Measurements from ENCODE around the gene MYO7A. TPM values are rescaled to one million over a fixed set of nuclear protein-coding genes. Genes with fewer than 3 reads are reported as not detected.

Gene MYO7A
- total and polyA plus RNA-seq, 2 of the 8 experiments (the other 6 are each of a cell fraction or from before 2014, with no cell fraction given), result 1.5 to 1.9 TPM

DNA sequence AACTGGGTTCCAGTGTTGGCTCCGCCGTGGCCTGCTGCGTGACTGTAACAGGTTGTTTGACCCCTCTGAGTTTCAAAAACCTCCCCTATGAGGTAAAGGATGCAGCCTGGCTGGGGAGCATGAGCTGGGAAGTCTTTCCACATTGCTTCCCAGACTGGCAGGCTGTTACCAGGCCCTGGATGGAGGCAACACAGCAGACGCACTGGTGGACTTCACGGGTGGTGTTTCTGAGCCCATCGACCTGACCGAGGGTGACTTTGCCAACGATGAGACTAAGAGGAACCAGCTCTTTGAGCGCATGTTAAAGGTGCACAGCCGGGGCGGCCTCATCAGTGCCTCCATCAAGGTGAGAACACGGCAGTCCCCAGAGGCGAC lies 14.0 kb upstream of the MYO7A start:
- no peak for FAIRE-seq
- CTCF ChIA-PET (ENCODE audit: partially characterized antibody), result interaction anchor here (0.6 to 19.1 kb wide), 24 partner anchors 10 to 434 kb away, joined by 3 to 297 read pairs (median 6); partner anchors contain the start of genes MYO7A and OMP
- Histone ChIP-seq H3K18ac (ENCODE audit: extremely low read depth, low read length) (no peak overlapping the region), H3K4ac (replicated peaks; ENCODE audit: insufficient read length, low read depth, low read length) (no peak overlapping the region), H2AK5ac (ENCODE audit: low read depth, low read length) (no peak overlapping the region), H3K4me1 (replicated peaks in 1 of 4; ENCODE audit: control insufficient read depth in 3 of 4, insufficient read depth in 4 of 4, low read length in 3 of 4) (peaks cover 0 to 3% (median 1%) of the 10 kb centered on the region in 4 experiments; a peak in 3 of 7 replicates), H3K4me2 (ENCODE audit: insufficient read depth in 1 of 2, low read depth in 2 of 2, low read length in 2 of 2) (no peak overlapping the region), H2BK20ac (ENCODE audit: low read length) (no peak overlapping the region), H2AFZ (ENCODE audit: low read length) (no peak overlapping the region), H3K14ac (ENCODE audit: insufficient read length) (no peak overlapping the region), H4K20me1 (replicated peaks in 1 of 2; ENCODE audit: control insufficient read depth in 1 of 2, insufficient read depth in 2 of 2, low read length in 2 of 2) (no peaks in the 10 kb centered on the region), H3K9me3 (ENCODE audit: insufficient read depth in 2 of 2, low read depth in 1 of 2, low read length in 1 of 2) (no peaks in the 10 kb centered on the region), H4K5ac (ENCODE audit: insufficient read length, low read depth, low read length) (no peak overlapping the region), H3K23me2 (ENCODE audit: low read depth, low read length) (no peaks in the 10 kb centered on the region), H3K4me3 (ENCODE audit: extremely low read depth in 1 of 4, insufficient read depth in 2 of 4, low read depth in 3 of 4, low read length in 4 of 4) (no peak overlapping the region), H2BK15ac (ENCODE audit: low read length) (no peak overlapping the region), H4K8ac (ENCODE audit: extremely low read depth, insufficient read depth, low read length) (no peak overlapping the region; the same call in 1 of the 2 replicates), H3K56ac (replicated peaks; ENCODE audit: insufficient read length, low read depth, low read length) (no peak overlapping the region), H2BK120ac (replicated peaks; ENCODE audit: low read depth, low read length) (no peak overlapping the region), H3K9ac (replicated peaks in 1 of 4; ENCODE audit: extremely low read depth in 1 of 4, low read depth in 3 of 4, low read length in 3 of 4) (no peak overlapping the region), H2BK12ac (ENCODE audit: low read depth, low read length) (no peak overlapping the region), H2BK5ac (ENCODE audit: low read depth, low read length) (no peak overlapping the region), H3K23ac (ENCODE audit: insufficient read length) (no peak overlapping the region), H3K79me1 (ENCODE audit: low read depth, low read length) (no peaks in the 10 kb centered on the region), H3K79me2 (ENCODE audit: control insufficient read depth in 1 of 2, insufficient read depth in 2 of 2, low read length in 2 of 2) (no peaks in the 10 kb centered on the region), H3K36me3 (ENCODE audit: control insufficient read depth in 2 of 4, insufficient read depth in 4 of 4, low read length in 3 of 4) (no peaks in the 10 kb centered on the region), H3K27ac (ENCODE audit: low read depth, low read length) (no peak overlapping the region), H3K27me3 (replicated peaks in 1 of 4; ENCODE audit: control insufficient read depth in 3 of 4, extremely low read depth in 1 of 4, insufficient read depth in 3 of 4, low read length in 3 of 4) (no peaks in the 10 kb centered on the region), H4K91ac (replicated peaks; ENCODE audit: insufficient read length, low read length) (no peak overlapping the region)
- POLR2A ChIA-PET (ENCODE audit: partially characterized antibody), result no interaction called here
- DNase-seq (ENCODE audit: low read depth in 1 of 2, low spot score in 2 of 2), result no peak
- 92% methylated on average over 13 of the region's 13 CpGs; no CpG with 5 or more reads in 1 of the 2 experiments for WGBS, 2 experiments (ENCODE audit: extremely low coverage in 1 of 2, insufficient coverage in 1 of 2, insufficient read length in 1 of 2, insufficient replicate concordance in 2 of 2, low coverage in 1 of 2, low lambda C conversion rate in 2 of 2, missing lambda C conversion rate in 1 of 2)
- TF ChIP-seq, protein P1, sequence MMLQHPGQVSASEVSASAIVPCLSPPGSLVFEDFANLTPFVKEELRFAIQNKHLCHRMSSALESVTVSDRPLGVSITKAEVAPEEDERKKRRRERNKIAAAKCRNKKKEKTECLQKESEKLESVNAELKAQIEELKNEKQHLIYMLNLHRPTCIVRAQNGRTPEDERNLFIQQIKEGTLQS (IDR thresholded peaks at IDR 0.05; ENCODE audit: insufficient read depth, low read depth, low read length), result no peak
- TF ChIP-seq, protein P2, sequence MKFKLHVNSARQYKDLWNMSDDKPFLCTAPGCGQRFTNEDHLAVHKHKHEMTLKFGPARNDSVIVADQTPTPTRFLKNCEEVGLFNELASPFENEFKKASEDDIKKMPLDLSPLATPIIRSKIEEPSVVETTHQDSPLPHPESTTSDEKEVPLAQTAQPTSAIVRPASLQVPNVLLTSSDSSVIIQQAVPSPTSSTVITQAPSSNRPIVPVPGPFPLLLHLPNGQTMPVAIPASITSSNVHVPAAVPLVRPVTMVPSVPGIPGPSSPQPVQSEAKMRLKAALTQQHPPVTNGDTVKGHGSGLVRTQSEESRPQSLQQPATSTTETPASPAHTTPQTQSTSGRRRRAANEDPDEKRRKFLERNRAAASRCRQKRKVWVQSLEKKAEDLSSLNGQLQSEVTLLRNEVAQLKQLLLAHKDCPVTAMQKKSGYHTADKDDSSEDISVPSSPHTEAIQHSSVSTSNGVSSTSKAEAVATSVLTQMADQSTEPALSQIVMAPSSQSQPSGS (IDR thresholded peaks at IDR 0.05; ENCODE audit: low read length), result no peak
- TF ChIP-seq SP2 (IDR thresholded peaks at IDR 0.05; ENCODE audit: low read length) (no peak), RAD21 (IDR thresholded peaks at IDR 0.05 in 1 of 2, conservative IDR thresholded peaks at IDR 0.05 in 1 of 2; ENCODE audit: low read depth in 2 of 2, low read length in 2 of 2) (no peak), RXRA (IDR thresholded peaks at IDR 0.05; ENCODE audit: insufficient read depth, low read depth, low read length) (no peak), POLR2A (IDR thresholded peaks at IDR 0.05; ENCODE audit: control extremely low read depth in 1 of 2, low read depth in 2 of 2, low read length in 2 of 2) (no peak), RNF2 (IDR thresholded peaks at IDR 0.05; ENCODE audit: borderline replicate concordance, low read depth, low read length, missing control alignments, poor library complexity, severe bottlenecking) (no peak), PHF8 (conservative IDR thresholded peaks at IDR 0.05; ENCODE audit: low read depth, low read length) (no peak), BACH1 (IDR thresholded peaks at IDR 0.05; ENCODE audit: low read length) (no peak), TCF12 (IDR thresholded peaks at IDR 0.05; ENCODE audit: low read depth, low read length) (no peak), GTF2F1 (IDR thresholded peaks at IDR 0.05; ENCODE audit: borderline replicate concordance, low read depth, low read length) (no peak), SRF (IDR thresholded peaks at IDR 0.05; ENCODE audit: low read depth, low read length) (no peak)
